Liver (tissue), 3 donors: Measurements from ENCODE around the gene VASH1.
"Not testable (repeated sequence)": the region's sequence is repeated elsewhere in the genome, so short reads cannot be mapped to it uniquely, and the experiment has no call there.

Experiments used
- ATF3 ChIP-seq: IDR thresholded peaks from 2 replicates; pipeline ENCODE4 v1.6.1; 2016; ENCODE audit warnings: antibody characterized with exemption
- CTCF ChIP-seq: fragments of 150-350 bp; IDR thresholded peaks from 2 replicates; pipeline ENCODE4 v1.5.1; 2017; ENCODE audit warnings: improper control_type of control experiment, low read depth, low read length; ENCODE audit not compliant: missing input control
- GABPA ChIP-seq, 2 donors: IDR thresholded peaks in 1 of 2; conservative IDR thresholded peaks in 1 of 2; 2 replicates each; pipeline ENCODE4 v1.6.1; 2016; ENCODE audit warnings: antibody characterized with exemption in 2 of 2, mild to moderate bottlenecking in 1 of 2, moderate library complexity in 1 of 2
- JUND ChIP-seq, 2 donors: IDR thresholded peaks; 2 replicates each; pipeline ENCODE4 v1.6.1; 2016; ENCODE audit warnings: antibody characterized with exemption in 2 of 2
- MAX ChIP-seq: IDR thresholded peaks from 2 replicates; pipeline ENCODE4 v1.6.1; 2016; ENCODE audit warnings: antibody characterized with exemption
- RAD21 ChIP-seq, 2 donors: IDR thresholded peaks; 2 replicates each; pipeline ENCODE4 v1.6.1; 2016; ENCODE audit warnings: antibody characterized with exemption in 2 of 2, mild to moderate bottlenecking in 2 of 2
- REST ChIP-seq: IDR thresholded peaks from 2 replicates; pipeline ENCODE4 v1.6.1; 2016; ENCODE audit warnings: antibody characterized with exemption, mild to moderate bottlenecking
- SP1 ChIP-seq: IDR thresholded peaks from 2 replicates; pipeline ENCODE4 v1.6.1; 2018; ENCODE audit warnings: antibody characterized with exemption, mild to moderate bottlenecking
- TAF1 ChIP-seq: conservative IDR thresholded peaks from 2 replicates; pipeline ENCODE4 v1.6.1; 2016; ENCODE audit warnings: antibody characterized with exemption, mild to moderate bottlenecking
- YY1 ChIP-seq: IDR thresholded peaks from 2 replicates; pipeline ENCODE4 v1.6.1; 2016; ENCODE audit warnings: antibody characterized with exemption, mild to moderate bottlenecking
- ZBTB33 ChIP-seq: IDR thresholded peaks from 2 replicates; pipeline ENCODE4 v1.6.1; 2016; ENCODE audit warnings: antibody characterized with exemption
- donor health status: healthy.
- donor health status: healthy.

GRCh38 chr14:76734501-76734900 is 26.8 kb upstream of the VASH1 start:
- TF ChIP-seq CTCF; SP1; REST; YY1; RAD21 (IDR thresholded peaks at IDR 0.05); GABPA (IDR thresholded peaks at IDR 0.05 in 1 of 2, conservative IDR thresholded peaks at IDR 0.05 in 1 of 2); TAF1; ZBTB33; JUND (IDR thresholded peaks at IDR 0.05); ATF3; MAX: not testable (repeated sequence)
